HG03139 (cell line): Measurements from ENCODE around the gene ZFP57.
"Not testable (repeated sequence)": the region's sequence is repeated elsewhere in the genome, so short reads cannot be mapped to it uniquely, and the experiment has no call there.

Experiments used
- ATAC-seq: cut with Tn5 transposase; IDR thresholded peaks from one replicate; pipeline ENCODE4 v1.9.1; 2021; ENCODE audit not compliant: unreplicated experiment

The ZFP57 gene

GRCh38 chr6:29696147-29697125, 15.5 kb upstream of the ZFP57 start:
- no peak for ATAC-seq

- ATAC-seq, result no peak
Observed at GRCh38 chr6:29694637-29695036, 13.7 kb upstream of the ZFP57 start.

GRCh38 chr6:29685718-29686326, 4.9 kb upstream of the ZFP57 start:
- ATAC-seq, result no peak

- ATAC-seq, result no peak
Observed at GRCh38 chr6:29681811-29682210, 859 bp upstream of the ZFP57 start.

GRCh38 chr6:29680416-29680815, 536 bp downstream of the ZFP57 start:
- ATAC-seq, result no peak

GRCh38 chr6:29679962-29680361, 990 bp downstream of the ZFP57 start:
- ATAC-seq, result no peak

GRCh38 chr6:29678114-29678513, 2.8 kb downstream of the ZFP57 start:
- ATAC-seq, result no peak

GRCh38 chr6:29676981-29677601, 3.9 kb downstream of the ZFP57 start:
- no peak for ATAC-seq

GRCh38 chr6:29675561-29675960, 5.4 kb downstream of the ZFP57 start:
- no peak for ATAC-seq

GRCh38 chr6:29674008-29674407, 6.9 kb downstream of the ZFP57 start:
- ATAC-seq, result no peak

GRCh38 chr6:29673161-29673560, 7.8 kb downstream of the ZFP57 start:
- no peak for ATAC-seq

- not testable (repeated sequence) for ATAC-seq
Observed at GRCh38 chr6:29672116-29672515, 8.8 kb downstream of the ZFP57 start.

GRCh38 chr6:29671026-29671425, 9.9 kb downstream of the ZFP57 start:
- ATAC-seq, result no peak

- no peak for ATAC-seq
Observed at GRCh38 chr6:29667158-29667557, 13.8 kb downstream of the ZFP57 start.

GRCh38 chr6:29666826-29667130, 14.2 kb downstream of the ZFP57 start:
- ATAC-seq, result no peak

GRCh38 chr6:29665942-29666825, 14.8 kb downstream of the ZFP57 start:
- no peak for ATAC-seq

- ATAC-seq, result no peak
Observed at GRCh38 chr6:29663300-29664042, 17.5 kb downstream of the ZFP57 start.

- not testable (repeated sequence) for ATAC-seq
Observed at GRCh38 chr6:29661502-29662141, 19.3 kb downstream of the ZFP57 start.

- no peak for ATAC-seq
Observed at GRCh38 chr6:29661071-29661470, 19.9 kb downstream of the ZFP57 start.

GRCh38 chr6:29656798-29657197, 24.2 kb downstream of the ZFP57 start, which contains the start of gene MOG:
MOG (plus strand) TSS chr6:29657092; CDS start chr6:29657210, 118 bp downstream.
- no peak for ATAC-seq
